Activated T-helper 1 cell treated with Interleukin-2 at 50 U/mL for 16 hours (primary cell): ENCODE results near the gene EMID1.
"Not testable (repeated sequence)": the region's sequence is repeated elsewhere in the genome, so short reads cannot be mapped to it uniquely, and the experiment has no call there.

Source experiments
- DNase-seq: peaks from one replicate; pipeline ENCODE4 v3.0.0-alpha.2; 2020; ENCODE audit warnings: low read depth

EMID1 gene

DNA sequence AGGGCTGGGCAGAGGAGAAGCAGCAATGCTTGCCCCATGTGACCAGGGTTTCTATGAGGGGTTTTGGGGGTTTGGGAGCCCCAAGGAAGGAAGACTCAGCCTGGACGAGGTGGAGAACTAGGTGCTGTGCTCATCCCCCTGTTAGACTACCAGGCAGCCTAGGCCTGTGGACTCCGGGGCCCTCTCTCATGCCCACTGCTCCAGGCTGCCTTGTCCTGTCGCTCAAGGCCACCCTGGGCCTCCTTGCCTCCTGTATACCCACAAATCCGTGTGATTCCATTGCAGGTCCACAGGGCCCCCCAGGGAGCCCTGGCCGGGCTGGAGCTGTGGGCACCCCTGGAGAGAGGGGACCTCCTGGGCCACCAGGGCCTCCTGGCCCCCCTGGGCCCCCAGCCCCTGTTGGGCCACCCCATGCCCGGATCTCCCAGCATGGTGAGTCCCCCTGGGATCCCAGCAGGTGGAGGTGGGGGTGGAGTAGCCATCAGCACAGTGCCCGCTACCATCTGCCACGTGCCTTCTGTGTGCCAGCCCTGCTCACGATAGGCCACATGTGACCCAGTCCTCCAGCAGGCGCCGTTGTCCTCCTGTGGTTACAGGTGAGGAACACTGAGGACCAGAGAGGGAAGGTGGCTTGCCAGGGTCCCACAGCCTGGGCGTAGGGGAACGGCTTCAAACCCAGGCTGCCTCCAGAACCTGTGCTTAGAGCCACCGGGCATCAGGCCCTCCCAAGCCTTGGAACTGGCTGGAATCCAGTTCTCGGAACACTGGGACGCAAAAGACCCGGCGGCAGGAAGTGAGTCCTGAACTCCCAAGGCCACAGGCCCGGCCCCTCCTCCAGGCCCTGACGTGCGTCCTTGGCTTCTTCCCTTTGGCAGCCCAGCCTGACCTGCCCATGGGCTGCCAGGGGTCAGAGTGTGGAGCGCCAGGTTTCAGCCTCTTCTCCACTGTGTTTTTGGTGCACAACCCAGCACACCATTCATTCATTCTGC lies 26.6 kb downstream of the EMID1 start:
- no peak for DNase-seq

GRCh38 chr22:29233277-29233877 lies 27.7 kb downstream of the EMID1 start:
- DNase-seq = no peak

- not testable (repeated sequence) for DNase-seq
Measured at GRCh38 chr22:29240481-29240880, 34.8 kb downstream of the EMID1 start.

GRCh38 chr22:29243874-29244446 lies 38.3 kb downstream of the EMID1 start:
- no peak for DNase-seq

DNA sequence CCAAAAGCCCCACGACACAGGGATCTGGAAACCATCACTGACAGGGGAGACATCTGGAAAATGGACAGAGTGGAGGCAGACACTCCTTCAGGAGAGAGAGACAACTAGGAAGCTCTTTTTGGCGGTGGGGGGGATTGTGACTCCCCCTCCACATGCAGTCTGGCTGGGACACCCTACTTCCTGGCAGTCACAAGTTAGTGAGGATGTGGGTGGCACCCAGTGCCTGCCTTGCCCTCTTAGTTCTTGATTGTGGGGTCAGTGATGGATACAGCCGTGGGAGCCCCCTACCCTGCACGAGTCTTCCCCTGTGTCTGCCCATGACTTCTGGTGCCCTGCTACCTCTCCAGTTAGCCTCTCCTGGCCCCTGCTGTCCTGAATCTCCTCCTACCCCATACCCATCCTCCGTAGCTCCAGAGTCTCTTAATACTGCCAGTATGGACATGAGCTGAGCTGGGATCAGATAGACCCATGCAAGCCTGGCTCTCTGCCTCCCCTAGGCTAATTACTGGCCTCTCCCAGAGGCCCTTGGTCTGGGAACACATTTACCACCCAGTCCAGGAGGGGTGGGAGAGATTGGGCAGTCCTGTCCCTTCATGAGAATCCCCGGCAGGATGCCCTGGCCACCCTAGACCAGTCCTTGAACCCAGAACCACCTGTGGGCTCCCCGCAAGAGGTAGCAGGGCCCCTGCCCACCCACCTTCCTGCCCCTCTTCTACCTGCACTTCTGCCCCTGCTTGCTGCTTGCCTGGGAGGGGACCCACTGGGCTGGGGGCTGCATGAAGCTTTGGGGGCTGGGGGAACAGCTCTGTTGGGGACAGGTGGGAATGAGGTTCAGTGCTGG lies 39.3 kb downstream of the EMID1 start:
- no peak for DNase-seq

GRCh38 chr22:29245626-29246385 lies 40.1 kb downstream of the EMID1 start:
- peak; percentile 45 for DNase-seq

DNA sequence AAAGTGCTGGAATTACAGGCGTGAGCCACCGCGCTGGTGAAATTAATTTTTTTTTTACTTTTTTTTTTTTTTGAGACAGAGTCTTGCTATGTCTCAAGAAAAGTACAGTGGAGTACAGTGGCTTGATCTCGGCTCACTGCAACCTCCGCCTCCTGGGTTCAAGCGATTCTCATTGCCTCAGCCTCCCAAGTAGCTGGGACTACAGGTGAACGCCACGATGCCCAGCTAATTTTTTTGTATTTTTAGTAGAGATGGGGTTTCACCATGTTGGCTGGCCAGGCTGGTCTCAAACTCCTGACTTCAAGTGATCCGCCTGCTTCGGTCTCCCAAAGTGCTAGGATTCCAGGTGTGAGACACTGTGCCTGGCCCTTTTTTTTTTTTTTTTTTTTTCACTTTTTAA lies 42.2 kb downstream of the EMID1 start:
- DNase-seq = not testable (repeated sequence)

- DNase-seq = no peak
Measured at GRCh38 chr22:29251265-29251664, 45.6 kb downstream of the EMID1 start.

- no peak for DNase-seq
Measured at GRCh38 chr22:29251981-29252911, 46.5 kb downstream of the EMID1 start.

GRCh38 chr22:29253561-29254285 lies 48.0 kb downstream of the EMID1 start:
- DNase-seq = no peak

- no peak for DNase-seq
Measured at GRCh38 chr22:29254286-29254660, 48.6 kb downstream of the EMID1 start.

DNA sequence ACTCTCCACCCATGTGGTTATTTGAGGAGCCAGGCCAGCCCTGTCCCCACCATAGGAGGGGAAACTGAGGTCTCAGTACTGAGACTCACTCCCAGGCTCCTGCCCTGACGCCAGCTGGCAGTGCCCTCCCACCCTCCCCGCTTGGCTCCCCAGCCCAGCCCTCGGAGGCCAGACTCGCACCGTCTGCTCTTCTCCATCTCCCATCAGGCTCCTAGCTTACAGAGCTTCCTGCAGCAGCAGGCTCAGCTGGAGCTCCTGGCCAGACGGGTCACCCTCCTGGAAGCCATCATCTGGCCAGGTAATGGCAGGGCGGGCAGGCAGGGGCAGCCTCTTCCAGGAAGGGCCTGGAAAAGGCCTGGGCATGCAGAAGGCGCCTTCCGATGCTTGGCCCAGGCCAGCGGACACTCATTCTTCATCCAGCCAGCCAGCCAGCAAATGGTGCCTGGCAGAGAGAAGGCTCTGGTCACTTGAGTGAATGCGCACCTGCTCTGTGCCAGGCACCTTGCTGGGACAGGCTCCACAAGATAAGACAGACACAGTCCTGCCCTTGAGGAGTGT lies 49.4 kb downstream of the EMID1 start:
- DNase-seq = no peak

- DNase-seq = no peak
Measured at GRCh38 chr22:29256606-29257325, 51.1 kb downstream of the EMID1 start.

DNA sequence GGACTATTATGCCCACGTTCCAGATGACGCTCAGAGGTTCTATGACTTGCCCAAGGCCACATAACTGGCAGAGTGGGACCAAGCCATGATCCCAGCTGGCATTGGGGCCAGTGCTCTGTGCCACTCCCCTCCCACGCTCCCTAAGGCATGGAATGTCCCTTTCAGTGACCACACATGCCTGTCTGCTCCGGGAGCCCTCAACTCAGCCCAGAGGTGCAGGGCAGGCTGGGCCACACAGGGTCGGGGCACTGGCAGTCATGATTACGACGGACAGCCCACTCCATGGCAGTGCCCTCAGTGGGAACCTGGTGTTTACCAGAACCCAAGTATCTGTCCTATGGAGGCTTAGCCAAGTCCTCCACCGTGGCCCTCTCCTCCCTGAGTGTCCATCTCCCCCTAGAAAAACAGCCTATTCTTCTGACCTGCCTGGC lies 52.1 kb downstream of the EMID1 start:
- DNase-seq = no peak

DNA sequence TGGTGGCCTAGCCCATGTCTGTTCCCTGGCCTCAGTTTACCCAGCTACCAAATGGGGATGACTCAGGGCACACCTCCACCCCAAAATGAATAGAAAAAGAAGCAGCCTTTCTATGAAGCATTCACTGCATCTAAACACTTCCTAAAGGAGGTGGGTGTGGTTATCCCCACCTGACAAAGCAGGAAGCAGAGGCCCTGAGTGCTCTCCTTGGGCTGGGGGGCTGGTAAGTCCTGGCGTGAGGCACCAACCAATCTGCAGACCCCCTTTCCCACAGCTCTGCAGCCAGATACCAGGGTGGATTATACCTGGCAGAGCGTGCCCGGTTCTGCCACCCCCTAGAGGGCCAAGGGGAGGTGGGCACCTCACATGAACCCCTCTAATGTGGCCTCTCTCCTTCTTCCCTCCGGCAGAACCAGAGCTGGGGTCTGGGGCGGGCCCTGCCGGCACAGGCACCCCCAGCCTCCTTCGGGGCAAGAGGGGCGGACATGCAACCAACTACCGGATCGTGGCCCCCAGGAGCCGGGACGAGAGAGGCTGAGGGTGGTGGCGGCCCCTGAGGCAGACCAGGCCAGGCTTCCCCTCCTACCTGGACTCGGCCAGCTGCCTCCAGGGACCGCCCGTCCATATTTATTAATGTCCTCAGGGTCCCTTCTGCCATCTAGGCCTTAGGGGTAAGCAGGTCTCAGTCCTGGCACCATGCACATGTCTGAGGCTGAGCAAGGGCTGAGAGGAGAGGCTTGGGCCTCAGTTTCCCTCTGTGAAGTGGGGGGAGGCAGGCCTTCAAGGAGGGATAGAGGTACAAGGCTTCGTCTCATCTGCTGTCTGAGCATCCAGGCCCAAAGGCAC lies 52.9 kb downstream of the EMID1 start:
- no peak for DNase-seq

GRCh38 chr22:29259253-29259899 lies 53.7 kb downstream of the EMID1 start:
- no peak for DNase-seq

DNA sequence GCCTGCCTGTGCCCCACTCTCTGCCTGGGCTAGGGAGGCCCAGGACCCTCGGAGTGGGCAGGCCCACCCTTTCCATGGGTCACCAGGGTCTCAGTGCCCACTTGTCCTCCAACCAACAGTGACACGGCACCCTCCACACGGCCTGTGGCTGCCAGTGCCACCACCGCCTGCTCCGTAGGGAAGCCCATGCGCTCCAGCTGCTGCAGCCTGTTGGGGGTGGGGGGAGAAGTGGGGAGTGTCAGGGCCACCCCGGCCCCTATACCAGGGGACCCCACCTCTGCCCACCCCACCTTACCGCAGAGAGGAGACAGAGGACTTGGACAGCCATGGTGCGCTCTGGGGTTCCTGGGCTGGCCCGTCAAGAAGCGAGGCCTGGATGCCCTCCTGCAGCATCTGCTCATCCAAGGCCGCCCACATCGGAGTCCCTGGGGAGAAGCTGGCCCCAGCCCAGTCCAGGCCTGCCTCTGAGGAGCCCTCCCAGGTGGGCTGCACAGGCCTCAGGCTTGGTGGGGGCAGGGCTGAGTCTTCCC lies 54.4 kb downstream of the EMID1 start:
- DNase-seq = no peak
